NCI-H446 treated with DMSO at 0.1 percent for 48 hours (cell line): Measurements from ENCODE around the gene SLC25A1.
A peak's percentile ranks its signal among the peaks of the same experiment; 100 is the strongest.

Experiments
- DNase-seq: peaks from one replicate; lab custom pipeline; 2025; lab: John Stamatoyannopoulos, UW

The SLC25A1 gene

DNA sequence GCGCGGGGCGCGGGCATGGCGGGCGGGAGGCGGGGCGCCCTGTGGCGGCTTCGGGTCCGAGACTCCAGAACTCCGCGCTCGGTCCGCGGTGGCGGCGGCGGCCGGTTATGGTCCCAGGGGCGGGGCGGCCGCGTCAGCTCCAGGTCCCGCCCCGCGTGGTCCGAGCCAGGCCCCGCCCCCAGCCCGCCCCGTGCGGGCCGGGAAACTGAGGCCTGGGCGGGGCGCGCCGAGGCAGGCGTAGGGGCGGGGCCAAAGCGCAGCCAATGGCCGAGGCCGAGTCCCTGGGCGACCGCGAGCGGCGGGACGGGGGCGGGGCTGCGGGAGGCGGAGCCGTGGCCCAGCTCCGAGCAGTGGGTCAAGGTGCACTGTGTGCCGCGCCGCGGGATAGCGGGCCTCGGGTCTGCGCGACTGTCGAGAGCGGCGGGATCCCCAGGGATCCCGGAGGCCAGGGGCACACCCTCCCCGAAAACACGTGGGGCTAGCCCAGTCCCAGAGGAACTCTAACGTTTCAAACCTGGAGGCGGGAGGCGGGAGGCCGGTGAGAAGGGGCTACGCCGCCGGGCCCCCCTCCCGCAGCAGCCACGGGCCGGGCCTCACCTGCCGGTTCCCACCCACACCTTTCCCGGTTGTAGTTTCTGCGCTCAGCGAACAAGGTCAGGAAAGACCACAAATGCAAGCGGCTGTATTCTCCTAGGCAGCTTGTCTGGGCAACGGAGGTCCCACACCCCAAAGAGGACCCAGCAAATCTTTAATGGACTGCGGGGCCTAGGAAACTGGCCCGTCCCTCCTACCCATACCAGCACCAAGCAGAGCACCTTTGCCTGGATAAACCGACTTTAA lies at the start of gene SLC25A1:
Gene SLC25A1 (minus strand): TSS at position 80 of the 840 bp plus-strand sequence. CDS start 63 bp downstream, at position 17.
- DNase-seq = peak; percentile 71

DNA sequence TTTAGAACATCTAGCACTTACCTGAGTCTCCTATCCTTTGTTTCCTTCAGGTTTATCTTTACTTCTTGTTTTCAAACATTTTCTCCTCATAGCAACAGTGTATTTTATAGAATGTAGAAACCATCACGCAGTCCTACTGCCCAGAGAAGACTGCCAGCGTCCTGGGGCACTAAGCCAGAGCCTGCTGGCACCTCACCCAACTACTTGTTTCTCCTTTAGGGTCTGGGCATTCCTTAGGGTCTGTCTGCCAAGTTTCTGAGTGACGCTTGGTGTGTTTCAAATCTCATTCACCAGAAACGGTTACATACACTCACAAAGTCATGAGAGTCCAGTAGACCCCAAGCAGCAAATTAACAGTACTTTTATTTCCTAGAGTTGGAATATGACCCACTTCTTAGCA lies 49.6 kb upstream of the SLC25A1 start:
- DNase-seq = no peak

DNA sequence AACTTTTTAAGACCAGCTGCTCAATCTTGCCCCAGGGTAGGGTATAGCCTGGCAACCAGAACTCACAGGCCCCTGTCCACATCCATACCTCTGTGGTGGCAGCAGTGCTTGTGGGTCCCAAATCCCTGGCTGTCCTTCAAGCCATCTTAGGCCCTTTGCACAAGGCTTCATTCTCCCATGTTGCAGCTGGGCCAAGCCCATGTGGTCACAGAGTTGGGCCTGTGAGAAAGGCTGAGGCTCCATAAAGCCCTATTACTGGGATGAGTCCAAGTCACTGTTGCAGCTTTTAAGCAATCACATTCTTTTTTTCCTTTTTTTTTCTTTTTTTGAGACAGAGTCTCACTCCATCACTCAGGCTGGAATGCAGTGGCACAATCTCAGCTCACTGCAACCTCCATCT lies 47.9 kb upstream of the SLC25A1 start:
- DNase-seq = no peak

DNA sequence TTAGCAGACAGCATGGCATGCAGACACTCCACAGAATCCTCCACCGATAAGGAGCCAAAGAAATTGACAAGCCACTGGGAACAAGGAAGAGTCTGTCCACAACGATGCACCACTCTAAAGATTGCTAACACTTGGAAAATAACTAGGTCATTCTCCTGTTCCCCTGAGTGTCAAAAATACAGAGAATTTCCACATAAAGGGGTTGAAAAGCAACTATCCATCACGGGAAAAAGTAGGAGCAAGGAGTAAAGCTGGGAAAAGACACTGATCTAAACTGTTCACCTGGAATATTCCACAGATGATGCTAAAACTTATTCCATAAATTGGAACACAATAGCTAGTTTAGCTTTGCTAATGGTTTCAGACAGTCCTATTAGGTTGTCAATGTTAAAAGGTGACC lies 47.0 kb upstream of the SLC25A1 start:
- no peak for DNase-seq

DNA sequence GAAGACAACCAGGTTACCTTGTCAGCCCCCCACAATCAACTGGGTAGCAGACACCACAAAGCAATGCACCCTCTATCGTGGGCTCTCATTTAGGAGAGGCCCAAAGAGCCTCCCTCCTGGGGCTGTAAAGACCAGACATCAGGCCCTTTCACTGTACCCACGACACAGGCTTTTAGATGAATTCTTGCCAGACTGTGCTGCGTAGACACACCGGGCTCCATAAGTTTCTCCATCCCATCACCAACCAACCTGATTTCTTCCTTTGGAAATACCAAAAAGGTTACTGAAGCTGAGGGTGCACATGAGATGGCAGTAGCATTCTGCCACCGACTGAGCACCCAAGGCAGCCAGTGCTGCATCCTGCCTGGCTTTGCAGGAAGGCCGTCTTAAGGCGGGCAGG lies 46.4 kb upstream of the SLC25A1 start:
- DNase-seq = no peak

DNA sequence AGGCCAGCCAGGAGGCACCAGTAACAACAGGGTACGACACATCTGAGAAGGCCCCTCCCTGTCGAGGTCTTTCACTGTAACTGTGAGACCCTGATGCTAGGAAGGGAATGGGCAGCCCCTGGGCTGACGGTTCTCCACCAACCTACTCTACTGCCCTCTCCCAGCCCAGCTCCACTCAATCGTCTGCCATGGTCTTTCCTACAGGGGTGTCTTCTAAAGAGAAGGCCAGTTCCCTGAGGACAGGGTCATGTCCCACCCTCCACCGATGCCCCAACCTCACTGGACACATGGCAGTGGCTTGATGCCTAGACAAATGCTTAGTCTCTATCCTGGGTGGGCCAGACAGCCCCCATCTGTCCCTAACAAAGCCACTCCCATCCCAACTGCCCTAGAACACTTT lies 46.0 kb upstream of the SLC25A1 start:
- DNase-seq = no peak

DNA sequence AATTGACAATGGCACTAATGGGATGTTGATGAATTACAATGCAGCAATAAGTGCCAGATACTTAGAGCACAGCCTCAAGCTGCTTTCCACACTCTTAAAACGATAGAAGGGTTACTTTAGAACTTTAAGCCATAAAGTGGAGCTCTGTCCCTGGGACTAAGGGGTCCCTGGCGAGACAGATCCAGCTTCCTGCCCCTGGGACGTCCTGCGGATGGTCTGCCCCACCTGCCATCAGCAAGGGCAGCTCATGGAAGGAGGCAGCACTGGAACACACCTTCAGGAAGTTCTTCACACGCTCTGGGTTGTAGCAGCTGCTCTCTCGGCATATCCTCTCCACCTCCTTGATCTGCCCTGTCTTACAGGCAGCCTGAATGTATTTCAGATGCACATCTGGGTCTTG lies 45.1 kb upstream of the SLC25A1 start:
- no peak for DNase-seq

DNA sequence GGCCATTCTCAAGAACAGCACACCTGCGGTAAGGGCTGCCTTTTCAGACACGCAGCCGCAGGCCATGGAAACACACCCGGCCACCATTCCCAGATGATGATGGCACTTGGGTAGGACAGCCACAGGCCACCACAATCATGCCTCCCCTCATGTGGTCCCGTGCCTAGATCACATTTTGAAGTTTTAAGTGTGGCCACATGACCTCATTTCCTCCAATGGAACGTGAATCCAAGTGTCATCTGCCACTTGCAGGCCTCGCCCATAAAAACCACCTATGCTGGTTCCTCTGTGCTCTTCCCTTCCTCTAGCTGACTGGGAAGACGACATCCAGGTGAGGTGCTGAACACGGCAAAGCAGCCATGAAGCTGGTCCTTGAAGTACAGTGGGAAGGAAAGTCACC lies 44.6 kb upstream of the SLC25A1 start:
- DNase-seq = no peak

DNA sequence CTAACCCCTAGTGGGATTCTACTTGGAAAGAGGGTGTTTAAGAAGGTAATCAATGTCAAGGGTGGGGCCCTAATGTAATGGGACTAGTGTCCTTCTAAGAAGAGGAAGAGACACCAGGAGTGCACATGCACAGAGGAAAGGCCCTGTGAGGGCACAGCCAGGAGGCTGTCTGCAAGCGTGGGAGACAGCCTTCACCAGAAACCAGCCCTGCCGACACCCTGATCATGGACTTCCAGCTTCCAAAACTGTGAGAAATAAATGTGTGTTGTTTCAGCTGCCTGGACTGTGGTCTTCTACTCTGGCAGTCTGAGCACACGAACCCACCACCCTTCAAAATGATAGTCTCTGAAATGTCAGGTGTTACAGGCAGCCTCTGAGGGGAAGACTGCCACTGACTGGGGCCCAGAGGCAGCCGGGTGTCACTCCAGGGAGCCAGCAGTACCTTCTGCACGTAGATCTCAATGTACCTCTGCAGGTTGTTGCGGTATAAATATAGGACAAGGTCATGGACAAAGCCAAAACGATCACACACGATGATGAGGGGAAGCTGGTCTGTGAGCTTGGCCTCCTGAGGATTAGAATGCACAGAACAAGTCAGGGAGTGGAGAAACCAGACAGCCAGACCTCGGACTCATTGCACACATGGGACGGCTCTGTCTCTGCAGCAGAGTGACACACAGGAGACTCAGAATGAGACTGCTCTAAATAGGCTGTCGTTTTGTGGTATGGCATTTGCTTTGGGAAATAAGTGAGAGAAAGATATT lies 43.9 kb upstream of the SLC25A1 start:
- no peak for DNase-seq

DNA sequence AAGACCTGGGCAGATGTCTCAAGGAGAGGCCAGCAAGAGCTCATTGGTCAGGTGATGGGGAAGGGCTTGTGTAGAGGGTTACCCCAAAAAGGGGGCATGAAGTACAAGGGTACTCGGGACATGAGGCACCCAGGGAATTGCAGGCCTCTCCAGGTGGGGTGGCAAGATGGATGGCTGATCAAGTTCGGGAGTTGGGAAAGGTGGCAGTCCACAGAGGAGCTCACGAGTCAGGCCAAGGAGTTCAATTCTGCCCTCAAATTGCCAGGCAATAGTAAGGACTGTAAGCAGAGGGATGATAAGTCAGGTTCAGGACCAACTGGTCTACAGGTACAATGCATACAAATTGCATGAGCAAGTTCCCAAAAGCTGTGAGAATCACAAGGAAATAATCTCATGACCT lies 42.3 kb upstream of the SLC25A1 start:
- no peak for DNase-seq

DNA sequence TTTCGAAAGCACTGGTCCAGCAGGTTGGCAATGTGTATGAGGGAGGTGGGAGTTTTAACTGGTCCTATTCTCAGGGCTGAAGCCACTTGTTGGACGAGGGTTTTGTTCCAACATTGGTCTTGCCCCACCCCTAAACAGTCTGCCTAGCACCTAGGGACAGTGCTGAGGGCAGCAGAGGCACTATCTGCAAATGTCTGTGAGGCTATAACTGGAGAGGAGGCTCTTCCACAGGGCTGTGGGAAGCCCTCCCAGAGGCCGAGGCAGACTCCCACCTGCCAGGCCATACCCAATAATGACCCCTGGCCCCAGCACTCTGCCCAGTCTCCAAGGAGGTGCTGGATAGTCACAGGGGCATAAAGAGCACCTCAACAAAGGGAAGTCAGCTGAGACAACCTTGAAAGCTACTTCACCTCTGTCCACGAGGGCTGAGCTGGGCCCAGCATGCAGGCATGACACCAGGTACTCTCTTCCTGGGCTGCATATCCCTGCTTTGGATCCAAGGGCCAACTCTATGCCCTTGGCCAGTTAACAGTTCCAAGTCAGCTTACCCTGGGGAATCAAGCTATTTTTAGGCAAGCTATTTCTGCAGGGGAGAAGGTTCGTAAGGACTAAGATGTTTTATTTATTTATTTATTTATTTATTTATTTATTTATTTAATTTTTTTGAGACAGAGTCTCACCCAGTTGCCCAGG lies 40.2 kb upstream of the SLC25A1 start:
- no peak for DNase-seq

DNA sequence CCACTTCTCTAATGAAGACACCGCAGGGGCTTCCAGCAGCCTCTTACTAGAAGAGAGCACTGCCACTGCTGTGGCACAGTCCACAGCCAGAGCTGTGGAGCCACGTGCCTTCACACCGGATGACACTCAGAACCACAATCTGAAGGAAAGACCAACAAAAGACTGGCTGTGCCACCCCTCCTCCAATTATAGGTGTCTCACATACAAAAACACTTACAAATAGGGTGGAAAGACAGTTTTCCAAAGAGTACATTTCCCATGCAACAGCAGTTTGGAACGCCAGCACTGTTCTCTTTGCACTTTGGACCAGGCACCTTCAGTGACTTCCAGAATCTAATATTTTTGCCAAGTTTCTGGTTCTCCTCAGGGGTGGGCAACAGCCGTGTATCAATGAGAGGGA lies 38.0 kb upstream of the SLC25A1 start:
- no peak for DNase-seq

DNA sequence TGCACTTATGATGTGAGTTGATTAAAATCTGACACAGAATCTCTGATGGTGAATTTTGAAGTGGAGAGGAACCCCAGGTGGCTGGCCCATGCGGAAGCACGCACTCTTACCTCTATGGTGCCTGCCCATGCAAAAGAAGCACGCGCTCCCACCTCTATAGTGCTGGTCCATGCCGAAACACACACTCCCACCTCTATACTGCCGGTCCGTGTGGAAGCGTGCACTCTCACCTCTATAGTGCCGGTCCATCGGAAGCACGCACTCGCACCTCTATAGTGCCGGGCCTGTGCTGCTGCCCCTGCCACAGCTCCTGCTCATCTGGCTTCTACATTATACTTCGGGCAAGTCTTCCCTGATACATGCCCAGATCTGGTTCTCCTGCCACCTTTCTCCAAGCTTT lies 36.8 kb upstream of the SLC25A1 start:
- DNase-seq = no peak

DNA sequence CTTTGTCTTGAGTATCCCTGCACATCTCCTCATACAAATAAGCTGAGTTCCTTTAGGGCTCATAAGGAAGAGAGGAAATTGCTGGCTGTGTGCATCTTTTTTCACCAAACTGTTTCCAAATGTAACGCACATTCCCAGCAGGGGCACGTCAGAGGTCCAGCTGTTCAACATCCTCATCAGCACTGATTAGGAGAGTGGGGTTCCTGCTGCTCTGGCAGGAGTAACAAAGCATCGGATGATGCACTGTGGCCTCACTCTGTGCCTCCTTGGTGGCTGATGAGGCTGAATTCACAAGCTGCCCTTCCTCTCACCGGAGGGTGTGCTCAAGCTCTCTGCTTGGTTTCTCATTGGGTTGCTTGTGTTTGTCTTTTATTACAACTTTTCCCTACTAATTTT lies 35.5 kb upstream of the SLC25A1 start:
- no peak for DNase-seq

DNA sequence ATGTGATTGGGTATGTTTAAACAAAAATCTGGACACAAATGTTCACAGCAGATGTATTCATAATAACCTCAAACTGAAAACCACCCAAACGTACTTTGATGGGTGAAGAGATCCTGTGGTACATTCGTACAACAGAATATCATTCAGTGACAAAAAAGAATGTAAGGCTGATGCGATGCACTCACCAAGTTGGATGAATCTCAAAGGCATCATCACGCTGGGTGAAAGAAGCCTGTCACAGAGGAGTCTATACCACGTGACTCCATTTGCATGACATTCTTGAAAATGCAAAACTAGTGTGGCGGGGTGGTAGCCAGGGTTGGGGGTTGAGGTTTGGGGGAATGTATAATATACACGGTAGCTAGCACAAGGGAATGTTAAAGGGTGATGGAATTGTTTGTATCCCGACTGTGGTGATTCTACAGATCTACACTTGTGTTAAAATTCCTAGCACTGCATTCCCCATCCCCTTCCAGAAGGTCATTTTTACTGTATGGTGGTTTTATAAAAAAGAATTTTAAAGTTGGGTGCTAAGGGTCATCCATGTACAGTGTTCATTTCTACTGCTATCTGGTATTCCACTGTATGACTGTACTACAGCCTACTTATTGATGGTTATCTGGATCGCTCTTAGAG lies 35.0 kb upstream of the SLC25A1 start:
- DNase-seq = no peak

DNA sequence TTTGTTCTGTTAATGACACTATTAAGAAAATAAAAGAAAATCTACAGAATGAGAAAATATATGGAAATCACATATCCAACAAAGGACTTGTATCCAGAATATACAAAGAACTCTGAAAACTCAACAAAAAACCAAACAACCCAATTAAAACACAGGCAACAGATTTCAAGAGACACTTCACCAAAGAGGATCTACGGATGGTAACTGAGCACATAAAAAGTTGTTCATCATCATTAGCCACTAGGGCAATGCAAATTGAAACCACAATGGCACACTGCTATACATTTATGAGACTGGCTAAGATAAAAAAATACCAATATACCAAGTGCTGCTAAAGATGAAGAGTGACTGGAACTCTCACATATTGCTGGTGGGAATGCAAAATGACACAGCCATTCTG lies 34.5 kb upstream of the SLC25A1 start:
- DNase-seq = no peak

DNA sequence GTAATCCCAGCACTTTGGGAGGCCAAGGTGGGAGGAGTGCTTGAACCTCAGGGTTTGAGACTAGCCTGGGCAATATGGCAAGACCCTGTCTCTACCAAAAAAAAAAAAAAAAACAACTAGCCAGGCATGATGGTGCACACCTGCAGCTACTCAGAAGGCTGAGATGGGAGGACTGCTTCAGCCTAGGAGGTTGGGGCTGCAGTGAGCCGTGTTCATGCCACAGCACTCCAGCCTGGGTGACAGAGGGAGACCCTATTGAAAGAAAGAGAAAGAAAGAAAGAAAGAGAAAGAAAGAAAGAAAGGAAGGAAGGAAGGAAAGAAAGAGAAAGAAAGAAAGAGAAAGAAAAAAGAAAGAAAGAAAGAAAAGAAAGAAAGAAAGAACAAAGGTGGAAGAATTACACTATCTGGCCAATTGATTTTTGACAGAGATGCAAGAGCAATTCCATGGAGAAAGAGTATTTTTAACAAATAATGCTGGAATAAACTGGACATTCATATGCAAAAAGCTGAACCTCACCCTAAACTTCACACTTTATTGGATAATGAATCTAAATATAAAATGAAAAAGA lies 33.9 kb upstream of the SLC25A1 start:
- no peak for DNase-seq

DNA sequence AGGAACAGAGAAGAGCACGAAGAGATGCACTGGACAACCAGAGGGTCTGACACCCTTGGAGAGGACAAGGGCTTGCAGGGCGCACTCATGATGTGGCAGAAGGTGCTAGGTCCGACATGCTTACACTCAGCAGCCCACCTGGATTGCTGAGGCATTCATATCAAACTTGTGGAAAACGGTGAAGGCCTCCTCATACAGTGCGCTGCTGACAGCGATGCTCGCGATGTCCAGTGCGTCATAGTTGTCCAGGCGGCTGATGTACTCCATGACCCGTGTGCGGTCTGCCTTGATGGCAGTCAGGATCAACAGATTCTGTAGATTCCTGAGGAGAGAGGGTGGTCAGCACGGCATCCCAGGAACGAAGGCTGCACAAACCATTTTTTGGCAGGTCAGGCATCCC lies 31.7 kb upstream of the SLC25A1 start:
- DNase-seq = no peak

DNA sequence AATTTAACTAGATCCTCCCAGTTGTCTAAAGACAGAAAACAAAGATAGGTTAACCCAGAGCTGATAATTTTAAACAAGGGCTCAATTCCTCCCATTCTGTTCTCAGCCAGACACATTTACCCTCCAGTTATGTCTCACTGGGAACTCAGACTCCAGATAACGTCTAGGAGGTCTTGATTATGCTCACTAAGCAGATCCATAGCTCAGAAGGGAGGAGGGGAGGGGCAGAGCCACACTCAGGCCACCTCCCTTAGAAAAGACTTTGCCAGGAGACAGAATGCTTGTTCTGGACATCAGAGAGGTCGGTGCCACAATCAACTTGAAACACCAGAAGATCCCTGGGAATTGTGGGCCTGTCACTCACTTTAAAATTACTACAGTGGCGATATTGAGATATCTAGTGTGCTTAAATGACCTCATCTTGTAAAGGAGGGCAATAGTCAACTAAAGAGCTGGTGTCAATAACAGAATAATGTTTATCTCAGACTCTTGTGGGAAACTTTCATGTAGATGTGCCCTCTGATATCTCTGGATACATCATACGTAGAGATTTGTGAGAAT lies 29.8 kb upstream of the SLC25A1 start:
- DNase-seq = no peak

DNA sequence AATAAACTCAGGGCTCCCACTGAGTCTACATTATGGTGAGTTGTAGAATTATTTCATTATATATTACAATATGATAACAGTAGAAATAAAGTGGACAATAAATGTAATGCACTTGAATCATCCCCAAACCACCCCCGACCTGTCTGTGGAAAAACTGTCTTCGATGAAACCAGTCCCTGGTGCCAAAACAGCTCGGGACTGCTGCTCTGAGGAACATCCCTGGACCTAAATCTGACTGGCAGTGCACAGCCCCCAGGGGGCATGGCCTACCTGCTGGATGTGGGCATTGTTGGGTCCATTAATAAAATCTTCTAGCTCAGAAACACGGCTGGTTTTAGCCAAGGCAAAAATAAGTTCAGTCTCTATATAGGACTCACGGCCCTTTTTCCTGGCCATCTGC lies 29.3 kb upstream of the SLC25A1 start:
- no peak for DNase-seq

DNA sequence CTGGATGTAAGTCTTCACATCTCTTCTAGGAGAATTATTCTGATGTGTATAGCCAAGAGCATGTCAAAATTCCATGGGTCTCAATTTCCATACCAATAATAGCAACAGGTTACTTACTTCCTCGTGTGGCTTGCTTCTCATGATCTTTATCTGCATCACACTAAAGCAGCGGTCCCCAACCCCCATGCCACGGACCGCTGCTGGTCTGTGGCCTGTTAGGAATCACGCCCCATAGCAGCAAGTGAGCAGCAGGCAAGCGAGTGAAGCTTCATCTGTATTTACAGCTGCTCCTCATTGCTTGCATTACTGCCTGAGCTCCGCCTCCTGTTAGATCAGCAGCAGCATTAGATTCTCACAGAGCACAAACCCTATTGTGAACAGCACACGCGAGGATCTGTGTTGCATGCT lies 28.9 kb upstream of the SLC25A1 start:
- DNase-seq = no peak

DNA sequence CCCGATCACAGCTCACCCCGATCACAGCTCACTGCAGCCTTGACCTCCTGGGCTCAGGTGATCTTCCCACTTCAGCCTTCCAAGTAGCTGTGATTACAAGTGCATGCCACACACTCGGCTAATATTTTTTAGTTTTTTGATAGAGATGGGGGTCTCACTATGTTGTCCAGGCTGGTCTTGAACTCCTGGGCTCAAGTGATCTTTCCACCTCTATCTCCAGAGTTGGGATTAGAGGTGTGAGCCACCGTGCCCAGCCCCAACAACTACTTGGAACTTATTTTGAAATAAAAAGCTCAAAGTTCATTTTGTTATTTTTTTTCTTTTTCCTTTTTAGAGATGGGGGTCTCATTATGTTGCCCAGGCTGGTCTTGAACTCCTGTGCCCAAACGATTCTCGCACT lies 27.8 kb upstream of the SLC25A1 start:
- no peak for DNase-seq
